OCI-LY1 (cell line): Measurements from ENCODE around the gene MAPK7.

Experiments used
- CTCF ChIP-seq: fragments of 200-600 bp; sonication (generic), shearing (Covaris generic); IDR thresholded peaks from 2 replicates; pipeline ENCODE4 v1.5.1; 2017; ENCODE audit warnings: mild to moderate bottlenecking, antibody characterized with exemption, low read length, moderate library complexity, mixed read lengths
- EZH2 ChIP-seq: fragments of 200-600 bp; sonication (generic), shearing (Covaris generic); IDR thresholded peaks from 2 replicates; pipeline ENCODE4 v1.8.0; 2017; ENCODE audit warnings: borderline replicate concordance, mixed run types, mild to moderate bottlenecking, antibody characterized with exemption, low read length, moderate library complexity, mixed read lengths

- TF ChIP-seq CTCF = no peak
- TF ChIP-seq EZH2 = no peak
These were observed 4.5 kb downstream of the MAPK7 start for GRCh38 chr17:19382531-19383444.
